HG03354 (cell line): ENCODE results near the gene MEIS1.

Source experiments
- ATAC-seq: cut with Tn5 transposase; IDR thresholded peaks from one replicate; pipeline ENCODE4 v1.9.1; 2021; ENCODE audit warnings: mild to moderate bottlenecking; ENCODE audit not compliant: unreplicated experiment, poor library complexity, severe bottlenecking

MEIS1 gene

DNA sequence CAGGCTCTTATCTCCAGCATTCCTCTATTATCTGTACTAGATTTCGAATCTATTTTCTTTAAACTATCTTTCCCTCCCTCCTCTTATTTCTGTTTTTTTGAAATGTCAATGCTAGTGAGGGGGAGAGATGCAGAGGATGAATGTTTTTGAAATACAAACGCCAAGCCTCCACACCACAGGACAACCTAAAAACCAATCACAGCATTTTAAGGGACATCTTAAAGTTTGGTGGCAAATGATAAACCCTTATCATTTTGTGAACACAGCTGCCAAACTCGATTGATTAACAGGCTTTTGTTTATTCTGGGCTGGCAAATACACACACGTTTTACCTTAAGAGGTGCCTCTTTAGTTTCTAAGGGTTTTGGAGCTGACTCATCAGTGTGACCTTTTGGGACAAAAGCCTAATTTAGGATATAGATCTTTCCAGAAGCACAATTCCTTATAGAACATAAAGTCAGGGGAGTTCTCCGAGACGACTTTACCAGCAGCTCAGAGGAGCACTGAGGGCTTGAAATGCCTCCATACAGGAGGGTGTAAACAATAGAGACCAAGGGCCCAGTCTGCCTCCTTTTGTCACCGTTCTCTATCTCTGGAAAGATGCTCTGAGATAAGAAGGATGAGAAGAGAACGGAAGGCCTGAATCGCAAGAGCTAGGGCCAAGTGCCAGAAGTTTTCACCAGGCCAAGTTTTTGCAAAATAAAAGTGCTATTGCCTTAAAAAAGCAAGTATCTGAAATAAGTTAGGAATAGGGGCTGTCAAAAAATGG lies 4.2 kb upstream of the MEIS1 start:
- no peak for ATAC-seq

DNA sequence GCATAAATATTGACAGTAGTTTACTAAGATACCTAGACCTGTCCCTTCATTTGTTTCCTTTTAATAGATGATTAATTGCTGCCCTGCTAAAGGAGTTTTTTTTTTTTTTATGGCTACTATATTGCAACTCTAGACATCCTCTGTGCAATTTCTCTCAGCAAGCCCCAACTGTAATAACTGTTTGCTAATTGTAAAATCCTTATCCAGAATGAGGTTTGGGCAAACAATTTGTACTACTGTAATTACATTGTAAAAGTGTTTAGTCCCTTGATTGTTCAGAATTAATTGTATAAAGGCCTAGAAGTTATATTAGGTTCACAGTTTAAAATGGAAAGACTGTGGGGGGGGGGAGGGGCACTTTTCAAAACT lies 3.7 kb upstream of the MEIS1 start:
- no peak for ATAC-seq

DNA sequence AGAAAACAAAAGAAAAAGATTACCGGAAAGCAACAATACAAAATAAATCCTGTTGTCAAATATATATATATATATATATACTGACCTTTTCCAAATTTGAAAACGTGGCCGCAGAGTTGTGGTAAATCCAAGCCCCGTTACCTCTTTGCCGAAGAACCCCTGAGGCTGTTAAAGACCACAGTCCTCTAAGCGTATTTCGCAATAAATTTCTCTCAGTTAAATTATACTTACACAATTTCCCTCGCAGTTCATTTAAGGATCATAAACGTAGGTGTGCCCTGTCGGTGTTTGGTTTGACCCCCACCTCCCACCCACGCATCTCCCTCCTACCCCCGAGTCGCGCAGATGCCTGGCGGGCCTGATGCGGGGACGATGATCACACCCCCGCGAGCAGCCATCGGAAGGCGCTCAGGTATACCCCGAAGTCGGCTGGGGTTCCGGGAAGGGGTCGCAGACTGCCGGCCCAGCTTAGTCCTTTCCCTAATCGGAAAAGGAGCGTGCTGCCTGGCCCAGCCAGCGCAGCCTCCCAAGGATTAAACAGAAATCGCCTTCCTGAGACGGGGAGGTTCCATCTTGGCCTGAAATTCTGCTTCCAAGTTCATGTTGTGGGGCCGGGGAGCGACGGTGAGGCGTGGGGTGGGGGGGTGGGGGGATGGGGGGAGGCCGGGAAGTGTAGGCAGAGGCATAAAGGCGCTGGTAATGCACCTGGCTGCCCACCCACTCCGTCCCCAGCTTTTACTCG lies 2.9 kb upstream of the MEIS1 start:
- no peak for ATAC-seq

DNA sequence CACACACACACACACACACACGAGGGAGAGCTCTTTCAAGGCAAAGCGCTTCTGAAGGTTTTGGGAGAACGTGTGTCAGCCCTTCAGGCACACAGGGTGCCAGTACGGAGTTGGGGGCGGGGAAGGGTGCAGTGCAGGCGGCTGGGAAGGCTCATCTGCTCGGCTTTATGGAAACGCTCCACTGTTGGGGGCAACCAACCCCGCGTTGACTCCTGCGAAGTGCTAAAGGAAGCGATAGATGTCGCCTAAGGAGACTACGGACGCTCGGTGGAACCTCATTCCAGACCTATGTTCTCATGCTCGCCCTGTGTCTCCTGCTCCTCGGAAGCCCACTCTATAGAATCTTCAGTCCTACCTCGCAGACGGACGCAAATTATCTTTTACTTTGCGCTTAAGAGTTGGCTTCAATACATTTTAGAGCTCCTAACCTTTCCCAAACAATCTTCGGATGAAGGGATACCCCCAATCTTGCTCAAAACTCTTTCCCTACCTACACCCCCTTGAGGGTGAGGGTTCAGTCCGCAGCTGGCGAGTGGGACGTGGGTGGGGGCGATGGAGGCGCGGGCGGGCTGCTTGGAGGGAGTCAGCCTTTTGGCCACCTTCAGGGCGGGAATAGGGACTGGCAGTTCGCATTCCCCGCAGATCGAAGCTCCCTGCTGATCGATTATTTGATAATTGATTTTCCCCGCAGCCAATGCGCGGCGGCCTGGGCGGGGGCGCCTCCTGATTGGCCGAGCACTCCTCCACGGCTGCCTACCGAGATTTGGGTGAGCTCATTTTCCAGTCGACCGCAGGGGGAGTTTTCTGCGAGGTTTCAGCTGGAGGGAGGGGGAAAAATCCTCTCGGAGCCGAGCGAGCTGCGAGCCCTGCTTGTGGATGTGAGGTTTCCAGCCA lies 1.9 kb upstream of the MEIS1 start:
- ATAC-seq = no peak

DNA sequence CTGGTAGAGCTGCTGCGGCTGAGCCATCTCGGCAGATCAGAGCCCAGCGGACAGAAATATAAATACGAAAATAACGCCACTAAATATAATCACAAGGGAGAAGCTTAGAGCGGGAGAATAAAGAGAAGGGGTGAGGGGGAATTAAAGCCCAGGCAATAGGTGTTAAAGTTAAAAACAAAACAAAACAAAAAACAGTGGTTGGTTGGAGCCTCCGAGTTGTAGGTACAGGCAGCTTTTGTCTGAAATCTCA lies 1.3 kb upstream of the MEIS1 start:
- no peak for ATAC-seq

DNA sequence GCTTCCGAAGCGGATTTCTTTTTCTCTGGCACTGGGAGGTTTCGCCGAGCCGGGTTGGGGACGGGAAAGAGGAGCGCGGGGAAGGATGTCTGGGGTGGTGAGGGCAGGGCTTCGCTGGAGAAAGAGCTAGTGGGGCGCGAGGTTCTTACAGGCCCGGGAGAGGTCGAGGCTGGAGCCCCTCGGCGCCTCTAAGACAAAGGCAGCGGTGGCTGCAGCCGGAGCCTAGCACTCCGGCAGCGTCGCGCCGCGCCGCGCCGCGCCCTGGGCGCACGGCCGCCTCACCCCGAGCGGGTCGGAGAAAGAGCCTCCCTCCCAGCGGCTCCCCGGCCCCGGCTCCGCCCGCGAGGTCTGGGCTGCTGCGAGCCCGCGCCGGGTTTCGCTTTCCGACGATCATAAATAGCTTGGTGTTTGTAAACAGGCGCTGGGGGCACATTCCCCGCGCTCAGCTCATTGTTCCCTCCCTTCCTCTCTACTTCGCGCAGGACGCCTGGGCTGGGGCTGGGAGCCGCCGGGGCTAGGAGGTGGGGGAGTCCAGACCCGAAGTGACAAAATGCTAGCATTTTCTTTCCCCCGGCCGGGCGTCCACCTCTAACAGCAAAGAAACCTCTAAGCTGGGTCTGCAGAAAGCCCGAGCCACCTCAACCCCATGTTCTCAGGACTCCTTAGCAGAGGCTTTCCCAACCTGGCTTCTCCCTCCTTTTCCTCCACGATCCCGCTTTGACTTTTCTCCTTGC lies 813 bp upstream of the MEIS1 start:
- peak; percentile 58 for ATAC-seq

DNA sequence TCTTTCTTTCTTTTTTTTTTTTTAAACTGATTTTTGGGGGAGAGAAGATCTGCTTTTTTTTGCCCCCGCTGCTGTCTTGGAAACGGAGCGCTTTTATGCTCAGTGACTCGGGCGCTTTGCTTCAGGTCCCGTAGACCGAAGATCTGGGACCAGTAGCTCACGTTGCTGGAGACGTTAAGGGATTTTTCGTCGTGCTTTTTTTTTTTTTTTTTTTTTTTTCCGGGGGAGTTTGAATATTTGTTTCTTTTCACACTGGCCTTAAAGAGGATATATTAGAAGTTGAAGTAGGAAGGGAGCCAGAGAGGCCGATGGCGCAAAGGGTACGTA lies 587 bp downstream of the MEIS1 start:
- no peak for ATAC-seq

DNA sequence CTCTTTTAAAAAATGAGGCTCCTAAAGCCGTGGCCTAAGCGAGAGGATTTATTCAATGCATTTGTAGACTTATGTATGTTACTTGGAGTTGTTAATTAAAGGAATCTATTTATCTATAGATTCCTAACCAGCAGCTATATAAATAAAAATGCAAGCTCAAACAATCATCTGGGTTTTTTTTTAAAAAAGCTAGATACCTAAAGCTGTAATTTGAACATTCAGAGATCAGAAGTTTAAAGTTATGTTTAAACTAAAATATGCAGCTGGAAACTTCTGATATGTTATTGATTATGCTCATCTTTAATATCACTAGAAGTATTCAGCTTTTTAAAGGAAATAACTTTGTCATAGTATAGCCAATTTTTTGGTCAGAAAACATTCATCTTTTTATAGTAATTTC lies 1.0 kb downstream of the MEIS1 start:
- ATAC-seq = no peak

DNA sequence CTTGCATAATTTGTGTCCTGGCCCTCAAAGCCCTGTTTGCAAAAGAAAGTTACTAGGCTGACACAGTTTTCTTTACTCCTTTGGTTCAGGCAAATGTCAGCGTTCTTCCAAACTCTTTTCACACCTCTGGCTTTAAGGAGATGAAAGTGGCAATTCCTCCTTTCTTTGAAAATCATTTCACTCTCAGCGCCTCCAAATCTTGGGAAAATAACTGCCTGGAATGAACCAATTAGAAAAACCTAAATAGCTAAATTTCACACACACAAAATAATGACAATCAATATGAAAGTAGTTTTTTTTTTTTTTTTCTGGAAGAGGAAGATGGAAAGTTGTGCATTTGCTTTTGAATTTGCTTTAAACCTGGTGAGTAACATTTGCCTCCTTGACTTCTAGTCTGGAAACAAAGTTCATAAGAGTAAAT lies 1.7 kb downstream of the MEIS1 start:
- ATAC-seq = no peak

DNA sequence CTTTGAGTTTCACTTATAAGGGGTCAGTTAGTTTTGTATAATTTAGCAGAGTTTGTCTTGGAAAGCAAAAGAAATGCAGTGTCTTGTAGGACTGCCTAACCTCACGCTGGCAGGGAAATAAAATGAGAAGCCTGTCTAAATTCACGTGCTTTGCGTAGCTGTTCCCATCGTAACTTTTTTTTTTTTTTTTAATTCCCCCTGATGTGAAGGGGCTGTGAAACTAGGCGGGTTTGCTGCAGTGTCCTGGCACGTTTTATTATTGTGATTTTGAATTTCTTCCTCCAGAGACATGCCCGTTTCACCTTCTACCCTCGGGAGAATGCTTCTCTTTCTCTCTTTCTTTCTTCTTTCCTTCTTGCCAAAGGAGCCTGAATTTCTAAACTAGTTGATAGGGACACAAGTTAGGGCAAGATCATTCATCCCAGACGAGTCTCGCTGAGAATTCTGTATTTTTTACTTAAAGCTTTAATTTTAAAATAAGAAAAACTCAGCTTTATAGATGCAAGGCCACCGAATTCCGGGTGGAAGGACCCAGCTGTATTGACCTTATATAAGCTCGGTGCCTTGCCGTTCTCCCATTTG lies 2.3 kb downstream of the MEIS1 start:
- ATAC-seq = no peak

DNA sequence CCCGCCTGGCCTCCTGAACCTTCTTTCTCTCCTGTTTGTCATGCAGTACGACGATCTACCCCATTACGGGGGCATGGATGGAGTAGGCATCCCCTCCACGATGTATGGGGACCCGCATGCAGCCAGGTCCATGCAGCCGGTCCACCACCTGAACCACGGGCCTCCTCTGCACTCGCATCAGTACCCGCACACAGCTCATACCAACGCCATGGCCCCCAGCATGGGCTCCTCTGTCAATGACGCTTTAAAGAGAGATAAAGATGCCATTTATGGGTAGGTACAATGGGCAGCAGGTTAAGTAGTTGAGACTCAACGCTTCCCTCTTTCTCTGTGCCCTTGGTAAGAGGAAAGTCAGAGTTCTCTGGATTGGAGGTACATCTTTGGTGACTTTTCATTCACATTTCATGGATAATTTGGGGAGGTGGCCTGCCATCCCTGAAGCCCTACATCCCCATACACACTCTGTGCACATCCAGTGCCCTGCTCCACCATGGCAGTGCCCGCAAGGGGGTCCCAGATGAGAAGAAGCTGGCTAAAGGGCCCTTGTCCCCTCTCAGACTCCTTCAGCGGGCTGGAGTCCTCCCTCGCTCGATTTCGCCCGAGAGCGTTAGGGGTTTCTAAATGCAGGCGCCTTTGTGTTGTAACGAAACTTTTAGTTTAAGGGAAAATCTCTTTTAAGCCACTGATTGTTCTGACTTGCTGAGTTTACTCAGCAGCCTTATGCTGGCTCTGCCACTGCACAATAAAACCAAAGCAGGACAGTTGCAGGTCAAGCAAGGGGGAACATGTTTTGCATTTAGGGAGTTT lies 3.0 kb downstream of the MEIS1 start:
- no peak for ATAC-seq

DNA sequence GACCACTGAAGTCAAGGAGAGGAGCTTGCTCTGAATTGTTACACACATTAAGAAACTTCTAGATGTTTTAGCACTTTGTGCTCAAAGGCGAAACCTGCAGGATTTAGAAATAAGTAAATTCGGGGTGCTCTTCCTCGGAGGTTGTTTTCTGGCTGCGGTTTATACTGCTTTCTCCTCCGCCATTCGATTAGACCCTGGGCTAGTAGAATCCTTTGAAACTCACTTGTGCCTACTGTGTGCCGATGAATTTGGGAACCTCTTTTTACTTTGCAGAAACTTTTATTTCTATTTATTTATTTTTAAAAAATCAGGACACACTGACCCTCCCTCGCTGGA lies 3.5 kb downstream of the MEIS1 start:
- ATAC-seq = no peak

DNA sequence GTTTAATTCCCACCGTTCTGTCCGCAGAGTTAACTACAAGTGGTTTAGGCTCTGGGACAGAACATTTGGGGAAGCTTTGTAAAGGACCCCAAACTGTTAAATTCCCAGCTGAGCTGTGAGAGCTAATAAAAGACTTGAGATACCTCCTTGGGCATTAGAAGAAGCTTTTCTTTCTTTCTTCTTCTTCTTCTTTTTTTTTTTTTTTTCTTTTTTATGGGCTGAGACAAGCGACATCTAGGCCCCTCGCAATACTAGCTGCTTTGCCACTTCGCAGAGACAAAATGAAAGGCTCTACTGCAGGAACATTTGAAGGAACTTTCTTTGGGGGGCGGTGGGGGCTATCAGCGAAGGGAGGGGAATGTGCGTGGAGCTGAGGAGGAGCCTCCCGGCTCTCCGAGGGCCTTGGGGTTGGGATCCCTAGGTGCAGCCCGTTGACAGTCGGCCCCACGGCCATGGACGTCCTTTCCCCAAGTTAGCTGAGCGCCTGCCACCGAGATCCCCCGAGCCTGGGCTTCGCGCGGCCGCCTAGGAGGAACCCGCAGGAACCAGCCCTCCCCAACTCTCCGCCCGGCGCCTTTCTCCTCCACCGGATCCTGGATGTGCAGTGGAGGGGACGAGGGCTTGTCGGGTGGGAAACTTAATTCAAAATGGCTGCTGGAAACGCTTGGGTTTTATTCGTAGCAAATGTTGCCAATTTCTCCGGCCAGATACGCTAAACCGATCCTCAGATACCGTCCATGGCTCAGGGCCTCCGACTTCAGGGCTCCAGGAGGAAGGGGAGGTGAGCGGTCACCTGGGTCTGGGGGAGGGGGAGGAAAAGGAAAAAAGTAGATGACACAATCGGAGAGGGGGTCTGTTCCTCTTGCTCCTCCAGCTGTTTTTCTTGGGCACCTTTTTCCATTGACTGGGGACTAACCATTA lies 4.2 kb downstream of the MEIS1 start:
- ATAC-seq = no peak

DNA sequence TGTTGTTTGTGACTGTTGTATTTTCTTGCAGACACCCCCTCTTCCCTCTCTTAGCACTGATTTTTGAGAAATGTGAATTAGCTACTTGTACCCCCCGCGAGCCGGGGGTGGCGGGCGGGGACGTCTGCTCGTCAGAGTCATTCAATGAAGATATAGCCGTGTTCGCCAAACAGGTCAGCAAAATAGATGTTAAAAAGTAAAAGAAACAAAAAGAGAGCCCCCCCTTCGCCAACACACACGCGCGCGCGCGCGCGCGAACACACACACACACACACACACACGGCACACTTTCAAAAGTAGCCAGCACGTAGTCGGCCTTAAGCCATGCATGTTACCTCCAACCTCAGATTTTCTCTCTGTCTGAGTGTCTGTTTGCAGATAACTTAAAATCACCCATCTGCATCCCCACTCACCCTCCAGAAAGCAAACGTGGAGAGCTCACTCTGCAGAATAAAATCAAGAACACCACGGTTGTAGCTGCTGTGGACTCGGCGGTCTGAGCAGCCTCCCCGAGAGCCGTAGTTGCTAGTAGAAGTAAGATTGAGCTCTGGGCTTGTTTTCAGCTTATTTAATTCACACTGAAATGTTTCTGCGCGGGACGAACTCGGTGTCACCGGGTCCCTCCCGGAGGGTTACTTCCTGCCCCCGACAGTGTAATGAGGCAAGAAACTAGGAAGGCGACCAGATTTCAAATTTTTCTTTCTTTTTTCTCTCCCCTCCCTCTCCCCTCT lies 5.1 kb downstream of the MEIS1 start:
- no peak for ATAC-seq

DNA sequence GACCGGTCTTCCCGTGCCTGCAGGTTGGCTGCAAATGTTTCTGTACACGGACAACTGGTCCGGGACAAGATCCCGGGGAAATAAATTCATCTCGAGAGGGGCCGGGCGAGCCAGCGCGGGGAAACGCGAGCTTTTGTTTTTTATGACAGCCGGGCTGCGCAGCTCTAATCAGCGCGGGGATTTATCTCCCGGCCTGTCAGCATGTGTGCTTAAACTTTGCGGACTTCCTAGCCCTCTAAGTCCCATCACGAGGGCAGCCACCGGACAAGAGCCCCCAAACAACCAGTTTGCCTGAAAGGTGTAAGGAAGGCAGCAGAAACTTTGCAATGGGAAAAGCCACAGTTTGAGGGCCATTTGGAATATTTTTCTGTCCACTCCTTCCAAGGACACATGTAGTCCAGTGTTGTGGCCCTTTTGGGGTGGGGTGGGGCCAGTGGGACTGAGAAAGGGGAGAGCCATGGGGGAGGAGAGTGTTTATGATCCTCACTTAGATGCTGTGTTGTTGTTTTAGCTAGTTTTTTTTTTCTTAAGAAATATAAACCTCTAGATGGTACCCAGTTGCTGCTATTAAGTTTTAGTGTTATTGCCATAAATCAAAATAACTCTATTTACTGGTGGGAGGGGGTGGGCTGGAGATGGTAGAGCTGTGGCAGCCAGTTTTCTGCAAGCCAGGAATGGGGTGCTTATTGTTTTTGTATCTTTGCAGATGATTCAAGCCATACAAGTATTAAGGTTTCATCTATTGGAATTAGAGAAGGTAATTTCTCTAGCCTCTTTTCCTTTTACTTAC lies 6.0 kb downstream of the MEIS1 start:
- no peak for ATAC-seq

DNA sequence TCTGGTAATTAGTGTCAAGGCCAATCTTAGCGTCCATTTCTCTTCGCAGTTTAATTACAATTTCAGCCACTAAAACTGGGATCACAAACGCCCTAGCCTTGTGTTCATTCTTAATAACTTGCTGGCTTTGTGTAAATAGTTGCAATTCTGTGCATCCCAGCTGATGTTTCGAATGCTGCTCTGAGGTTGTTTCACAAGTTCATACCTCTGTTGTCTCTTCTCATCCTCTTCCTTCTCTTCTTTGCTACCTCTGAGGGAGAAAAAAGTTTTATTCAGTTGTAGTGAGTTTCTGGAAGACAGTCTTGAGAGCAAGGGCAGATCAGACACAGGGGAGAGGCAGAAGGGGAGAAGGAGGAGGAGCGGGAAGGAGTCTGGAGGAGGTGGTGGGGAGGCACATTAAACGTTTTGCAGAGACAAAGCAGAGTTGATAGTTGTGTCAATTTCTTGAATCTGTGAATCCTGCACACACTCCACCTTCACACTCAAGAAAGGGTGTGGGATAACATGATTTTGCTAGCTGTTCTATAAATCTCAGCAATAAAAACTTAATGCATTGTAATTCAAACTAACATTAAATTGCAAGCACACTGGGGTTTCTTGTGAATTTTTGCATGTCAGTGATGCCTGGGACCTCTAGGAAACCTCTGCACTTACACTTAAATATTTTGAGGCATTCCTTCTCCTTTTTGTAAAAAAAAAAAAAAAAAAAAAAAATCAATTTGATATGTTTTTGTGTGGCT lies 6.8 kb downstream of the MEIS1 start:
- ATAC-seq = no peak
